SIG-M5 (cell line): Measurements from ENCODE around the gene PC.

Source experiments
- DNase-seq: peaks from one replicate; lab custom pipeline; 2025; lab: John Stamatoyannopoulos, UW

Gene PC

GRCh38 chr11:66956689-66957290, 1.4 kb downstream of the PC start:
- DNase-seq = no peak

- no peak for DNase-seq
Measured at GRCh38 chr11:66953081-66953833, 4.9 kb downstream of the PC start.

- DNase-seq = no peak
Measured at GRCh38 chr11:66951927-66952337, 6.3 kb downstream of the PC start.

- DNase-seq = no peak
Measured at GRCh38 chr11:66951135-66951534, 7.0 kb downstream of the PC start.

- no peak for DNase-seq
Measured at GRCh38 chr11:66950112-66950535, 8.1 kb downstream of the PC start.

- DNase-seq = no peak
Measured at GRCh38 chr11:66938582-66939135, 19.5 kb downstream of the PC start.

- DNase-seq = no peak
Measured at GRCh38 chr11:66937193-66937733, 20.9 kb downstream of the PC start.

- no peak for DNase-seq
Measured at GRCh38 chr11:66936311-66936711, 21.9 kb downstream of the PC start.

GRCh38 chr11:66934950-66935779, 23.0 kb downstream of the PC start:
- no peak for DNase-seq

- no peak for DNase-seq
Measured at GRCh38 chr11:66933531-66933930, 24.7 kb downstream of the PC start.

- DNase-seq = no peak
Measured at GRCh38 chr11:66932543-66932942, 25.6 kb downstream of the PC start.

GRCh38 chr11:66929753-66930152, 28.4 kb downstream of the PC start:
- no peak for DNase-seq

- no peak for DNase-seq
Measured at GRCh38 chr11:66924272-66924671, 33.9 kb downstream of the PC start.

- DNase-seq = no peak
Measured at GRCh38 chr11:66922551-66922950, 35.6 kb downstream of the PC start.

- DNase-seq = no peak
Measured at GRCh38 chr11:66920978-66921784, 37.0 kb downstream of the PC start.

GRCh38 chr11:66919923-66920322, 38.3 kb downstream of the PC start:
- DNase-seq = no peak

- no peak for DNase-seq
Measured at GRCh38 chr11:66918741-66919140, 39.4 kb downstream of the PC start.

GRCh38 chr11:66915866-66916265, 42.3 kb downstream of the PC start:
- no peak for DNase-seq

- no peak for DNase-seq
Measured at GRCh38 chr11:66915046-66915832, 42.9 kb downstream of the PC start.

GRCh38 chr11:66914505-66914904, 43.7 kb downstream of the PC start:
- DNase-seq = no peak

- no peak for DNase-seq
Measured at GRCh38 chr11:66912911-66913310, 45.3 kb downstream of the PC start.
